ENCODE results near the gene TMEM91.
"Not testable (repeated sequence)": the region's sequence is repeated elsewhere in the genome, so short reads cannot be mapped to it uniquely, and the experiment has no call there.

Gene TMEM91

DNA sequence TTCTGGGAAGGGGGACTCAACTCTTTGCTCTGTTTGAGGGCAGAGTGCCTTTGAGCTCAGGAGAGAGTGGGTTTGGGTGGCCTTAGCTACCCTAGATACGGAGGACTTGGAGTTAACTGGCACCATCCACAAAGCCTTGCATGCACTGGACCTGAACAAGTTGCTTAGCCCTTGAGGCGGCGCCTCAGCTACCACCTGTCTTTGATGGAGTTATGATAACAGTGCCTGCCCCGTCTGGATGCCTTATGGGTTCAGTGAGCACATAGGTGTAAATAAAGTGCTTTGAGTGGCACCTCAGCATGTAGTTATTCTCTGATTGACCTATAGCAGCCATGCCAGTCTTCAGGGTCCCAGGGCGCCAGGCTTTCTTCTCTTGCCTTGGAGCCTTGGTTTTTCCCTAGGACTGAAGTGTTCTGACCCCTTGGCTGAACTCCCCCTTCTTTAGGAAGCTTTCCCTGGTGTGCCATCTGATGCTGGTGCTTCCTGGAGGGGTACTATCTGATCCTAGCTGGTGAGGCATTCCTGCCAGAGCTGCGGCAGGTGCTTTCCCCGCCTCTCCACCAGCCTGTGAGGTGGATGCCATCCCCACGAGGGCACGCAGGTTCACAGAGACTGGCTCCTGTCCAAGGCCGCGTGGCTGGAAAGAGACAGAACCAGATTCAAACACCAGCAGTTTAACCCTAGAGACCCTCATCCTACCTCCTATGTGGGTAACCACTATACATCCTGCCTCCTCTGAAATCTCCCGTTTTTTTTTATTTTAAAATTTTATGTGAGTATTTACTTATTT lies 27.0 kb downstream of the TMEM91 start:
- no peaks in the 10 kb centered on the region for H3K9me3 ChIP-seq
- no peak for DNase-seq
- H3K4me1 ChIP-seq = no peaks in the 10 kb centered on the region
- TF ChIP-seq, protein P1, sequence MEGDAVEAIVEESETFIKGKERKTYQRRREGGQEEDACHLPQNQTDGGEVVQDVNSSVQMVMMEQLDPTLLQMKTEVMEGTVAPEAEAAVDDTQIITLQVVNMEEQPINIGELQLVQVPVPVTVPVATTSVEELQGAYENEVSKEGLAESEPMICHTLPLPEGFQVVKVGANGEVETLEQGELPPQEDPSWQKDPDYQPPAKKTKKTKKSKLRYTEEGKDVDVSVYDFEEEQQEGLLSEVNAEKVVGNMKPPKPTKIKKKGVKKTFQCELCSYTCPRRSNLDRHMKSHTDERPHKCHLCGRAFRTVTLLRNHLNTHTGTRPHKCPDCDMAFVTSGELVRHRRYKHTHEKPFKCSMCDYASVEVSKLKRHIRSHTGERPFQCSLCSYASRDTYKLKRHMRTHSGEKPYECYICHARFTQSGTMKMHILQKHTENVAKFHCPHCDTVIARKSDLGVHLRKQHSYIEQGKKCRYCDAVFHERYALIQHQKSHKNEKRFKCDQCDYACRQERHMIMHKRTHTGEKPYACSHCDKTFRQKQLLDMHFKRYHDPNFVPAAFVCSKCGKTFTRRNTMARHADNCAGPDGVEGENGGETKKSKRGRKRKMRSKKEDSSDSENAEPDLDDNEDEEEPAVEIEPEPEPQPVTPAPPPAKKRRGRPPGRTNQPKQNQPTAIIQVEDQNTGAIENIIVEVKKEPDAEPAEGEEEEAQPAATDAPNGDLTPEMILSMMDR (IDR thresholded peaks at IDR 0.05; ENCODE audit: low read depth, low read length) = no peak
- H3K27me3 ChIP-seq = no peaks in the 10 kb centered on the region
- H3K36me3 ChIP-seq = peaks cover 2% of the 10 kb centered on the region; the same call in 1 of the 2 replicates
- no peak overlapping the region for H3K4me3 ChIP-seq (ENCODE audit: low read depth, low read length)

DNA sequence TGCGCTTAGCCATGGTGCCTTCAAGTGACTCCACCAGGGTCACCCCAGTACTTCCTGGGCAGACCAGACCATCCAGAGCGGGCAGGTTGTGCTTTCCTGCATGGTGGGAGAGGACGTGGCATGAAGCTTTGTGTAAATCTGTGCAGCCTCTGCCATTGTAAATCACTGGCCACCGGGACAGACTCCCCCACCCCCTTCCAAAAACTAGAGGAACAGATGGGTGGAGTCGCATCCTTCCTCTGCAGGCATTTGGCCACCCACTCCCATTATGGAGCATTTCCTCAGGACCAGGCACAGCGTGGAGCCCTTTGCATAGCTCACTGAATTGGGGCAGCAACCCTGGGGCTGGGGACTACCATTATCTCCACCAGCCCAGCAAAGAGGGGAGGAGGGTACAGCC lies 29.4 kb downstream of the TMEM91 start:
- Histone ChIP-seq H3K4me1 (no peaks in the 10 kb centered on the region; the same call in 1 of the 2 replicates), H3K27me3 (no peaks in the 10 kb centered on the region), H3K4me3 (ENCODE audit: low read depth, low read length) (no peak overlapping the region), H3K9me3 (no peaks in the 10 kb centered on the region), H3K36me3 (peaks cover 7% of the 10 kb centered on the region)
- TF ChIP-seq, protein P1 (IDR thresholded peaks at IDR 0.05; ENCODE audit: low read depth, low read length) = no peak
- DNase-seq = no peak

DNA sequence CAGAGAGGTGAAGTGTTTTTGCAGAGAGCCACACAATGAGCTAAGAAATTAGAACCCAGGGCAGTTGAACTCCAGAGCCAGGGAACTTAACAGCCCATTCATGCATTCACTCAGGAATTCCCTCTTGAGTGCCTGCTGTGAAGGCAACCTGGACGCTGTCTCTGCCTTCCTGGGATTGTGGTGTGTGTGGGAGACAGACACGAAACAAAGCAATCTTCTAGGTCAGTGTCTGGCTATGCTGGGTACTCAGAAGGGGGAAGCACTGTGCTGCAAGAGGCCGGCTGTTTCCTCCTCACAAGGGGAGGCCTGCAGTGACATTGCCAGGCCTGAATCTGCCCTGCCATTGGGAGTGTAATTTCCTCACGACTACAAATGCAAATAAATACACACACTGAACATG lies 30.9 kb downstream of the TMEM91 start:
- Histone ChIP-seq H3K36me3 (peaks cover 19% of the 10 kb centered on the region), H3K27me3 (no peaks in the 10 kb centered on the region), H3K4me3 (ENCODE audit: low read depth, low read length) (no peak overlapping the region), H3K9me3 (no peaks in the 10 kb centered on the region), H3K4me1 (peaks cover 8% of the 10 kb centered on the region)
- TF ChIP-seq, protein P1 (IDR thresholded peaks at IDR 0.05; ENCODE audit: low read depth, low read length) = no peak
- no peak for DNase-seq

DNA sequence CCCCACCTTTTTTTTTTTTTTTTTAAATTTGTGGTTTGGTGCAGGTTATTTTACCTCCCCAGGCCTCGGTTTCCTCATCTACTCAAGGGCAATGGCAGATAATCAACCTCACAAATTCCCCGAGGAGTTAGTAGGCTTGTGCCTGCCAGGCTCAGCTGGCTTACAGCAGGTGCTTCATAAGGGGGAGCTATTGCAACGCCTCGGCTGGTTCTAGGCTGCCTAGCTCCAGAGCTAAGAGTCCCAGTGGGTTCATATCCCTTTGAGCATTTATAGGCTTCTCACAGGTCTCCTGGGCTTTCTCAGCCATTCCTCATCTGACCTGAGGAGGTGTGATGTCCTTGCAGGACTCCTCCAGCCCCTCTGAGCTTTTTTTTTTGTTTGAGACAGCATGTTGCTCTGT lies 31.9 kb downstream of the TMEM91 start:
- H3K27me3 ChIP-seq = no peaks in the 10 kb centered on the region
- no peaks in the 10 kb centered on the region for H3K9me3 ChIP-seq
- peaks cover 22% of the 10 kb centered on the region for H3K36me3 ChIP-seq
- H3K4me3 ChIP-seq (ENCODE audit: low read depth, low read length) = no peak overlapping the region
- DNase-seq = no peak
- TF ChIP-seq, protein P1 (IDR thresholded peaks at IDR 0.05; ENCODE audit: low read depth, low read length) = peak; percentile 26; the same call in 1 of the 2 replicates
- H3K4me1 ChIP-seq = peaks cover 8% of the 10 kb centered on the region

DNA sequence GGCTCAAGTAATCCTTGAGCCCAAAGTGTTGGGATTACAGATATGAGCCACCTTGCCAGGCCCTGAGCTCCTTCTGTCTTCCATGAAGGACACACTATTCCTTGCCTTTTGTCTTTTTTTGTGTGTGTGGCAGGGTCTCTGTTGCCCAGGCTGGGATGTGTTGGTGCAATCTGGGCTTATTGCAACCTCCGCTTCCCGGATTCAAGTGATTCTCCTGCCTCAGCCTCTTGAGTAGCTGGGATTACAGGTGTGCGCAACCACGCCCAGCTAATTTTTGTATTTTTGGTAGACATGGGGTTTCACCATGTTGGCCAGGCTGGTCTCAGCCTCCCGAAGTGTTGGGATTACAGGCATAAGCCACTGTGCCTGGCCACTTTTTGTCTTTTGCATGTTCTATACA lies 32.5 kb downstream of the TMEM91 start:
- H3K4me1 ChIP-seq = not testable (repeated sequence)

DNA sequence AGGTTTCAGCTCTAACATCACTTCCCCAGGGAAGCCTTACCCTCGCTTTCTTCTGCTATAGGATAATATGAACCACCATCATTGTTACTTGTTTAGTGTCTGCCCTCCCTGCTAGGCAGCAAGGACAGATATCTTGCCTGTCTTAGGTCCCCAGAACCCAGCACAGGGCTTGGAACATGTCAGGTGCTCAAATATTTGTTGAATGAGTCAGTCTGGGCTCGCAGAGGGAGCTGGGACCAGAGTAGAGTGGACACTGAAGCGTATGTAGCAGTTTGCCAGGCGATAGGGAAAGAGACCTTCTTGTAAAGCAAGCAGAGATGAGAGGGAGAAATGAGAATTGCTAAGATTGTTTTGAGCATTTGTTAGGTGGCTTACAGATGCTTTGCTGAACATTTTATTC lies 33.0 kb downstream of the TMEM91 start:
- Histone ChIP-seq H3K4me1 (peaks cover 8% of the 10 kb centered on the region), H3K4me3 (ENCODE audit: low read depth, low read length) (no peak overlapping the region), H3K27me3 (no peaks in the 10 kb centered on the region), H3K9me3 (no peaks in the 10 kb centered on the region), H3K36me3 (peaks cover 21% of the 10 kb centered on the region)
- TF ChIP-seq, protein P1 (IDR thresholded peaks at IDR 0.05; ENCODE audit: low read depth, low read length) = no peak
- no peak for DNase-seq

More for the DNA sequence above, 32.5 kb downstream of the TMEM91 start:
- DNase-seq; H3K4me3 ChIP-seq (ENCODE audit: low read depth, low read length); H3K27me3 ChIP-seq; H3K9me3 ChIP-seq: not testable (repeated sequence)
- peaks cover 21% of the 10 kb centered on the region for H3K36me3 ChIP-seq

All from BE2C (cell line).